DMS 273 (cell line): ENCODE measurements around the gene ZW10.
"Not testable (repeated sequence)": the region's sequence is repeated elsewhere in the genome, so short reads cannot be mapped to it uniquely, and the experiment has no call there.

ENCODE experiments used
- DNase-seq: peaks from one replicate; lab custom pipeline; 2025; ENCODE audit not compliant: unreplicated experiment; lab: John Stamatoyannopoulos, UW

Gene ZW10

GRCh38 chr11:113773416-113774173, at the start of gene ZW10:
ZW10 (minus strand) TSS chr11:113773692; CDS start chr11:113773666, 26 bp downstream.
- peak; percentile 97 for DNase-seq

GRCh38 chr11:113818426-113818825, 44.9 kb upstream of the ZW10 start:
- DNase-seq, result no peak

GRCh38 chr11:113817626-113818025, 44.1 kb upstream of the ZW10 start:
- no peak for DNase-seq

GRCh38 chr11:113817162-113817561, 43.7 kb upstream of the ZW10 start:
- no peak for DNase-seq

GRCh38 chr11:113814181-113814580, 40.7 kb upstream of the ZW10 start:
- no peak for DNase-seq

GRCh38 chr11:113808931-113809330, 35.4 kb upstream of the ZW10 start:
- DNase-seq, result no peak

- DNase-seq, result peak; percentile 38
Observed at GRCh38 chr11:113806406-113806805, 32.9 kb upstream of the ZW10 start.

- DNase-seq, result no peak
Observed at GRCh38 chr11:113805640-113806039, 32.1 kb upstream of the ZW10 start.

GRCh38 chr11:113802621-113803020, 29.1 kb upstream of the ZW10 start:
- no peak for DNase-seq

- peak; percentile 75 for DNase-seq
Observed at GRCh38 chr11:113796663-113797259, 23.3 kb upstream of the ZW10 start.

- DNase-seq, result no peak
Observed at GRCh38 chr11:113789675-113790320, 16.3 kb upstream of the ZW10 start.

- not testable (repeated sequence) for DNase-seq
Observed at GRCh38 chr11:113789016-113789415, 15.5 kb upstream of the ZW10 start.

GRCh38 chr11:113782134-113782533, 8.6 kb upstream of the ZW10 start:
- DNase-seq, result no peak

GRCh38 chr11:113781682-113782081, 8.2 kb upstream of the ZW10 start:
- no peak for DNase-seq

- DNase-seq, result no peak
Observed at GRCh38 chr11:113779496-113779895, 6.0 kb upstream of the ZW10 start, which contains the start of gene CLDN25. CLDN25 (plus strand) TSS chr11:113779796; CDS start chr11:113779796, 0 bp downstream.

GRCh38 chr11:113778111-113778910, 4.8 kb upstream of the ZW10 start:
- DNase-seq, result peak; percentile 80

GRCh38 chr11:113774174-113774503, 647 bp upstream of the ZW10 start:
- no peak for DNase-seq

- DNase-seq, result peak; percentile 51
Observed at GRCh38 chr11:113773092-113773415, 438 bp downstream of the ZW10 start.

- no peak for DNase-seq
Observed at GRCh38 chr11:113771964-113772363, 1.5 kb downstream of the ZW10 start.

GRCh38 chr11:113764527-113765219, 8.8 kb downstream of the ZW10 start:
- DNase-seq, result no peak

GRCh38 chr11:113763040-113763439, 10.5 kb downstream of the ZW10 start:
- DNase-seq, result not testable (repeated sequence)
